Gastrocnemius medialis (tissue), 4 donors: ENCODE results near the gene GABRD. TPM values are rescaled to one million over a fixed set of nuclear protein-coding genes. Genes with fewer than 3 reads are reported as not detected.
"Not testable (repeated sequence)": the region's sequence is repeated elsewhere in the genome, so short reads cannot be mapped to it uniquely, and the experiment has no call there.

ENCODE experiments used
- ATAC-seq, 2 donors: fragments of 150-250 bp; one replicate each; pipeline ENCODE4 v1.9.1; 2016
- DNase-seq, 2 donors: peaks; one replicate each; pipeline ENCODE4 v3.0.0-alpha.2; 2019
- H3K27ac ChIP-seq, 4 donors: fragments of 200-600 bp; sonication (generic); 1 replicate in 1 of 4; 2 replicates in 3 of 4; pipeline ENCODE4 v1.5.1; 2016 to 2018; ENCODE audit warnings: mild to moderate bottlenecking in 2 of 4, moderate library complexity in 1 of 4
- H3K27me3 ChIP-seq, 3 donors: fragments of 200-600 bp; sonication (generic) in 2 of 3; 1 replicate in 1 of 3; 2 replicates in 2 of 3; pipeline versions ENCODE4 v1.5.1 to v1.6.0; 2016 to 2019; ENCODE audit warnings: mild to moderate bottlenecking in 1 of 3, moderate library complexity in 1 of 3
- H3K36me3 ChIP-seq, 2 donors: fragments of 200-600 bp; sonication (generic) in 1 of 2; one replicate each; pipeline ENCODE4 v1.5.1; 2017 to 2018
- H3K4me1 ChIP-seq, 2 donors: fragments of 200-600 bp; sonication (generic) in 1 of 2; one replicate each; pipeline ENCODE4 v1.5.1; 2016 to 2017; ENCODE audit warnings: mild to moderate bottlenecking in 2 of 2
- H3K4me3 ChIP-seq, 4 donors: fragments of 200-600 bp; sonication (generic) in 3 of 4; 1 replicate in 1 of 4; 2 replicates in 3 of 4; pipeline ENCODE4 v1.5.1; 2016 to 2019; ENCODE audit warnings: mild to moderate bottlenecking in 2 of 4
- H3K9me3 ChIP-seq, 3 donors: fragments of 200-600 bp; sonication (generic) in 2 of 3; 1 replicate in 1 of 3; 2 replicates in 2 of 3; pipeline ENCODE4 v1.5.1; 2016 to 2019
- CTCF ChIP-seq, 5 experiments: fragments of 450-650 bp in 3 of 5; fragments of 200-600 bp in 2 of 5; sonication (generic) in 2 of 5; IDR thresholded peaks in 4 of 5; conservative IDR thresholded peaks in 1 of 5; 1 replicate in 4 of 5; 2 replicates in 1 of 5; pipeline ENCODE4 v1.5.1; 2016 to 2019; ENCODE audit warnings: antibody characterized with exemption in 5 of 5, mild to moderate bottlenecking in 3 of 5, moderate library complexity in 3 of 5
- POLR2A ChIP-seq, 2 donors: fragments of 450-650 bp; IDR thresholded peaks; one replicate each; pipeline ENCODE4 v1.6.1; 2017; ENCODE audit warnings: antibody characterized with exemption in 2 of 2, mild to moderate bottlenecking in 2 of 2, moderate library complexity in 2 of 2
- in situ Hi-C, 4 donors: fragments of 200-750 bp; cut with MboI; loops; one replicate each; pipeline versions ENCODE4 v1.15.0 to v1.8.0; 2017; ENCODE audit warnings: low sequenced_read_pairs in 4 of 4
- intact Hi-C: fragments of 100-400 bp; cut with DNase I; formaldehyde crosslinking; loops from one replicate; pipeline ENCODE4 v1.15.1; 2023; ENCODE audit warnings: low total_unique reads
- total RNA-seq, 4 donors: library from RNA; depleted of rRNA; stranded (reverse); fragments of >200 nt; gene quantifications; one replicate each; pipeline versions ENCODE4 v1.1.0 to v1.2.3, GENCODE V29; 2016

The GABRD gene
- total RNA-seq, 4 donors from 2014 or later = 1.9 TPM; not detected in 3

DNA sequence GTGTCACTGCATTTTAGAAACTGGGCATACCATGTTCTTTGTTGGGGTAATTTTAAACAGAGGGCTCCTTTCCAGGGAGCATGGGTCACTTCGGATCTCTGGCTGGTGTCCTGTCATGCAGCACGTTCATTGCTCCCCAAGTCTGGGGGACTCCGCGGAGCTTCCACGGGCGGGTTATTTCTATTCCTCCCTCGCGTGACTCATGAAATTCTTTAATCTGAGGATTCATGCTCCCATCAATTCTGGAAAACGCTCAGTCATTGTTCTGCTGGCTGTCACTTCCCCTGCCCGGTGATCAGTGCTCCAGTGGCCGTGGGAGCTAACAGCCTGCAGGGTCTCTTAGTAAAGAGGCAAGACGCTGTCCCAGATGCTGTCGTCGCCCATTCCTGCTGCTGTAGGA lies 43.6 kb upstream of the GABRD start:
- Histone ChIP-seq H3K4me3 (no peak overlapping the region), H3K27ac (no peak overlapping the region), H3K9me3 (no peaks in the 10 kb centered on the region), H3K27me3 (peaks cover 23 to 37% (median 24%) of the 10 kb centered on the region in 3 donors), H3K36me3 (no peaks in the 10 kb centered on the region), H3K4me1 (no peaks in the 10 kb centered on the region)
- ATAC-seq (no peak), DNase-seq (no peak)
- in situ Hi-C loops = no loop called here
- intact Hi-C loops = no loop called here
- TF ChIP-seq POLR2A (IDR thresholded peaks at IDR 0.05) (no peak), CTCF (IDR thresholded peaks at IDR 0.05 in 4 of 5, conservative IDR thresholded peaks at IDR 0.05 in 1 of 5) (no peak)

- TF ChIP-seq POLR2A (IDR thresholded peaks at IDR 0.05) (no peak), CTCF (IDR thresholded peaks at IDR 0.05 in 4 of 5, conservative IDR thresholded peaks at IDR 0.05 in 1 of 5) (no peak)
- H3K4me3 ChIP-seq = no peak overlapping the region
- no peaks in the 10 kb centered on the region for H3K4me1 ChIP-seq
- in situ Hi-C loops (no loop called here), intact Hi-C loops (no loop called here)
- no peak for DNase-seq
- no peak for ATAC-seq
- no peaks in the 10 kb centered on the region for H3K36me3 ChIP-seq
- no peak overlapping the region for H3K27ac ChIP-seq
- H3K9me3 ChIP-seq = no peaks in the 10 kb centered on the region
- H3K27me3 ChIP-seq = peaks cover 23 to 37% (median 24%) of the 10 kb centered on the region in 3 donors
Observed at GRCh38 chr1:1976031-1976430, 43.1 kb upstream of the GABRD start.

GRCh38 chr1:1978108-1978507 lies 41.0 kb upstream of the GABRD start:
- Histone ChIP-seq H3K36me3 (no peaks in the 10 kb centered on the region), H3K27me3 (peaks cover 14 to 26% (median 19%) of the 10 kb centered on the region in 3 donors), H3K4me1 (no peaks in the 10 kb centered on the region), H3K4me3 (no peak overlapping the region), H3K9me3 (no peaks in the 10 kb centered on the region), H3K27ac (no peak overlapping the region)
- TF ChIP-seq CTCF (IDR thresholded peaks at IDR 0.05 in 4 of 5, conservative IDR thresholded peaks at IDR 0.05 in 1 of 5) (no peak), POLR2A (IDR thresholded peaks at IDR 0.05) (no peak)
- DNase-seq (no peak), ATAC-seq (no peak)
- intact Hi-C loops (no loop called here), in situ Hi-C loops (no loop called here)

GRCh38 chr1:1978690-1979481 lies 40.3 kb upstream of the GABRD start:
- in situ Hi-C loops, intact Hi-C loops, H3K36me3 ChIP-seq, H3K4me3 ChIP-seq, DNase-seq, H3K27ac ChIP-seq, H3K4me1 ChIP-seq, H3K9me3 ChIP-seq, ATAC-seq: not testable (repeated sequence)
- peaks cover 8 to 20% (median 14%) of the 10 kb centered on the region in 3 donors for H3K27me3 ChIP-seq

- ATAC-seq (no peak), DNase-seq (no peak)
- in situ Hi-C loops (no loop called here), intact Hi-C loops (no loop called here)
- H3K4me3 ChIP-seq = no peak overlapping the region
- H3K4me1 ChIP-seq = no peaks in the 10 kb centered on the region
- H3K9me3 ChIP-seq = no peaks in the 10 kb centered on the region
- TF ChIP-seq POLR2A (IDR thresholded peaks at IDR 0.05) (no peak), CTCF (IDR thresholded peaks at IDR 0.05 in 4 of 5, conservative IDR thresholded peaks at IDR 0.05 in 1 of 5) (no peak)
- no peak overlapping the region for H3K27ac ChIP-seq
- peaks cover 8 to 20% (median 10%) of the 10 kb centered on the region in 3 donors for H3K27me3 ChIP-seq
- H3K36me3 ChIP-seq = no peaks in the 10 kb centered on the region
Observed at GRCh38 chr1:1979482-1980165, 39.5 kb upstream of the GABRD start.
